Amniotic epithelial cell (primary cell): ENCODE data around the gene UTS2R.
"Not testable (repeated sequence)": the region's sequence is repeated elsewhere in the genome, so short reads cannot be mapped to it uniquely, and the experiment has no call there.

ENCODE experiments used
- DNase-seq: peaks from one replicate; pipeline ENCODE4 v3.0.0-alpha.2; 2010; ENCODE audit warnings: low read depth

The UTS2R gene

DNA sequence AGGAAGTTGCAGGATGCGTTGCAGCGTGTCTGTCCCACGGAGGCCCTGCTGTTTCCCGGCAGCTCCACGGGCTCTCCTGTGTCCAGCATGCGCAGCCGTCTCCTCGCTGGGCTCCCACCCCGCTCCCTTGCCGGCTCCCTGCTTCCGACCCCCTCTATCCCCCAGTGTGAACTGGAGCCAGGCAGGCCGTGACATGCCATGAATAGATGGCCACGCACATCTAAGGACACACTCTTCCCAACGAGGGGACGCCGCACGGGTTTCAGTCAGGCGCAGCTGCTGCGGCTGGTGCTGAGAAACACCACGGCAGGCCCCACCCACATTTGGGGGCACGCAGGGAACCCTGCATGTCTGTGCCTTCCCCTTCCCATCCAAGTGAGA is 37.4 kb downstream of the UTS2R start:
- no peak for DNase-seq

GRCh38 chr17:82410014-82410716 is 38.6 kb downstream of the UTS2R start:
- no peak for DNase-seq

- DNase-seq: no peak
Measured at GRCh38 chr17:82411396-82412053, 40.0 kb downstream of the UTS2R start.

- DNase-seq: not testable (repeated sequence)
Measured at GRCh38 chr17:82412081-82412480, 40.5 kb downstream of the UTS2R start.

DNA sequence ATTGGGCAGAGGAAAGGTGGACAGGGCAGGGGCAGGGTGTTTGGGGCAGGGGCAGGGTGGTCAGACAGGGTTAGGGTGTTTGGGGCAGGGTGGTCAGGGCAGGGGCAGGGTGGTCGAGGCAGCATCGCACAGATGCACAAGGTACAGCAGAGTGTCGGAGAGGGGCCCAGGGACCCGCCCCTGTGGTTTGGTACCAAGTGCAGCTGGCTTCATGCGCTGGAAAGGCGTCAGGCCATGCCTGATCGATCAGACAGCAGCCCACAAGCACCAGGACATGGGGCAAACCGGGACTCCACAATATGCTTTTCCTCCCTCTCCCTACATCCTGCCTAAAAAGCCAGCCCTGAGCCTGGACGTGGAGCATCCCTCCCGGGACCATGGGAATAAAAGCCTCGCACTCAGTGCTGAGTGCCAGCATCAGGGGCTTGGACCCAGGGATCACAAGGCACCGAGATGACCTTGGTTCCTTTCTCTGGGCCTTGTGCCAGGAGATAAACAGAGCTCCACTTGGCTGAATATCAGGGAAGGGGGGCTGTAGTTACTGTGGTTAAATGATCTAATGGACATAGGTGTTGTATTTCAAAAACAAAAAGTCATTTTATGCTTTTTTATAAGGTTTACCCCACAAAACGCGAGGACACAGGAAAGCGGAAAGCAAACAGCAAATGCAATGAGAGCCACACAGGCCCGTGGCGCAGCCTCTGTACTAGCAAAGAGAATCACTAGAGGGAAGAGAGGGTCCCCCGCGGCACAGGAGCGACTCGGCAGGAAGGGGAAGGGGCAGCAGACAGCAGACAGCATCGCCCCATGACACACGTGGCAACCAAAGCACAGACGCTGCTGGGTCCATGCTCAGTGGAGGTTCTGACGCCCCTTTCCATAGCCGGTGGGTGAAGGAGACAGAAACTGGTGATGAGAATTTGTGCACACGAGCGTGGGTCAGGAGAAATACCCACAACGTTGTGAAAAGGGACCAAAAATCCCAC is 41.3 kb downstream of the UTS2R start:
- DNase-seq: no peak

DNA sequence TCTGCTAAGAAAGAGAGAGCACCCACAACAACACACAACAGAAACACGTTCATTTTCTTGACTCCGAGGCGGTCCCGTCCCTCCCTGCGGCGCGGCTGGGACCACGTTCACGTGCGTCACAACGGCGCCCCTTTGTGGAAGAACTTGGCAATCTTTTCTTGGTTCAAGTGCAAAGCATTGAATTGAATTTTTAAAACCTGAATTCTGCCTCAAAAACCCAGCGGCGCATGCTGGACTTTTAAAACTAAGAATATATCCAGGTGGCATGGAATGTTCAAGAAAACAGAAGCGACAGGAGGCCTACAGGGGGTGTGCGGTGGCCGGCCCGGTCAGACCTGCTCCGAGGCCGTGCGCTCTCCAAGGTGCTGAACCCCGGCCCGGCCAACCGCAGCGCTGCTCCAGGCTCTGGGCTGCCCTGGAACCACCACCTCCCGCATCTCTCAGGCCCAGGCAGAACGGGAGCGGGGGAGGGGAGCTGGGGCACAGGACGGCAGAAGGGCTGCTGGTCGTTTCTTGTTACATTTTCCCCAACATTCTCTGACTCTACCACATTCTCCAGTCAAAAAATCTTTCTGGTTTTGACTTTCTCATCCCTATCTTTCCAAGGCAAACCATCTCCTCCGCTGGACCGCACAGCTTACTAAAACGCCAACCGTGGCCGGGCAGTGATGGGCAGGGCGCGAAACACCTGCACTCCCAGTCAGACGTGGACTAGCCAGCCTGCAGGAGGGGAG is 43.1 kb downstream of the UTS2R start:
- DNase-seq: peak; percentile 52

DNA sequence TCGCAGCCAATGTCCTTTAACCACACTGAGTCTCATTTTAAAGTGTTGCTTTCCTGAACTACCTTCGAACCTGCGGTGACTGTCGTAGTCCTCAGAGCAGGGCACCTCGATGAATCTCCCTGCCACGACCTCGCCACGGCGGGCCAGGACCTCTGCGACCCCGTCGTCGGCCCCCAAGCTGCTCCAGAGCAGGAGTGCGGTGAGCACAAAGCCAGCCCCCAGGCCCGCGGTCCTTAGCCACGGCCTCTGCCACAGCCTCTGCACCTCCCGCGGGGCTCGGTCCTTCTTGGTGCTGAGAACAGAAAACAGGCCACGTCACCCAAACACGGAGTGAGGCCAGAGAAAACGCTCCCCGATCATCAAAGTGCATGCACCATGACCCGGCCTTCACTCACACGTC is 43.8 kb downstream of the UTS2R start:
- no peak for DNase-seq

DNA sequence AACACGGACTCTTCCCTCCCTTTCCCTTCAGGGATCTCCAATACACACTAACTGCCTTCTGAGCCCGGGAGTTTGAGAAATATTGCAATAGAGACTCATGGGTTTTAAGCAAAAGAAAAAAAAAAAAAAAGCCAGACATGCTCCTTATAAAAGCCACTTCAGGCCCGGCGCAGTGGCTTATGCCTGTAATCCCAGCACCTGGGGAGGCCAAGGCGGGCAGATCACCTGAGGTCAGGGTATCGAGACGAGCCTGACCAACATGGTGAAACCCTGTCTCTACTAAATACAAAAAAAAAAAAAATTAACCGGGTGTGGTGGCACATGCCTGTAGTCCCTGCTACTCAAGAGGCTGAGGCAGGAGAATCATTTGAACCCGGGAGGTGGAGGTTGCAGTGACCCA is 44.2 kb downstream of the UTS2R start:
- DNase-seq: no peak

GRCh38 chr17:82416264-82416663 is 44.7 kb downstream of the UTS2R start:
- no peak for DNase-seq

DNA sequence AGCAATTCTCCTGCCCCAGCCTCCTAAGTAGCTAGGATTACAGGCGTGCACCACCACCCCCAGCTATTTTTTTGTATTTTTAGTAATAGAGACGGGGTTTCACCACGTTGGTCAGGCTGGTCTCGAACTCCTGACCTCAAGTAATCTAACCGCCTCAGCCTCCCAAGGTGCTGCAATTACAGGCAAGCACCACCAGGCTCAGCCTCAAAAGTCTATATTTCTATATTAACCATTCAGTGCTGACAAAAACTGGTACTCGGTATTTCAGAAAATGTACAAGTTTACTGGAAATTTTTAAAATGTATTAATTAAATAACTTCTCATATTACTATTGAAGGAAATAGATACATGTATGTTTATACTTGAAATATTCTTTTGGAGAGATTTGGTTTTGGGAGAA is 45.2 kb downstream of the UTS2R start:
- no peak for DNase-seq

DNA sequence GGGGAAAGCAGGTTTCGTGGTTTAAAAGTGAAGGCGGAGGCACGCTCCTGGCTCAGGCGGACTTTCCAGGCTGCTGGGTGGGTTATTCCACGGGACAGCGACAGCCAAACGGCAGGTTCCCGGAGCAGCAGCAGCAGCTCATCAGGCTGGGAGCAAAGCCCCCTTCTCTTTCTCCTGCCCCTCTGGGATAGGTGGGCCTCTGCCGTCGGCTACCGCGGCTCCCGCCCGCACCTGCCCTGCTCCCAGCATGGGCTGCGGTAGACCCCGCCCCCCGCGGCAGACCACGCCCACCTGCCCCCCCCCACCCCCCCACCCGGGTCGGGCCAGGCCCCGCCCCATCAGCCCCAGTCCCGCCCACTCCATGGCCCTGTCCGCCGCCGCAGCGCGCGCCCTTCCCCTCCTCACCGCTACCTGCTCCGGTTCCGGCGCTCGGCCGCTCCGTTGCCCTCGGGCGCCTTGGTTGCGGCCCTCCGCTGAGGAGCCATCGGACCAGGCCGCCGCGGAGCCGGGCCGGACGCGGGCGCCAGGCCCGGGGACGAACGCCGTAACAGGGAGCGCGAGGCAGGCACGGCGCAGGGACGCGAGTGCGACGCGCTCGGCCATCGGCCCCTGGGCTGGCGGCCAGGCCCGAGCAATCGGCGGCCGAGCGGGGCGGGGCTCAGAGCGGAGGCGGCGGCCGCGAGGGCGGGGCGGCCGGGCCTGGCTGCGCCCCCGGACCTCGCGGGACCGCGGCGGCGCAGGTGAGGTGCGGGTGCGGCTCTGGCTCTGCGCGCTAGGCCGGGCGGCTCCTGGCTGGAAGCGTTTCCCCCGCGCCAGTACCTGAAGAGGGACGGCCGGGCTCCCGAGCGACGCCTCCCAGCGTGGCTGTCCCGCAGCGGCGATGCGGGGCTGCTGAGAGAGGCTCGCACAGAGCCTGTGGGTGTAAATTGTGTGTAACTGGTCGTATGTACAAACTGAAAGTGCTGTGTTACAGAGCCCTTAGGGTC is 46.7 kb downstream of the UTS2R start, which contains the start of the genes HEXD and OGFOD3:
HEXD (plus strand) TSS at position 347 of the 986 bp plus-strand sequence. CDS start 1,453 bp downstream, outside the sequence.
OGFOD3 (minus strand) TSS at position 586 of the 986 bp plus-strand sequence; CDS start at position 485, 101 bp downstream.
- peak; percentile 66 for DNase-seq

DNA sequence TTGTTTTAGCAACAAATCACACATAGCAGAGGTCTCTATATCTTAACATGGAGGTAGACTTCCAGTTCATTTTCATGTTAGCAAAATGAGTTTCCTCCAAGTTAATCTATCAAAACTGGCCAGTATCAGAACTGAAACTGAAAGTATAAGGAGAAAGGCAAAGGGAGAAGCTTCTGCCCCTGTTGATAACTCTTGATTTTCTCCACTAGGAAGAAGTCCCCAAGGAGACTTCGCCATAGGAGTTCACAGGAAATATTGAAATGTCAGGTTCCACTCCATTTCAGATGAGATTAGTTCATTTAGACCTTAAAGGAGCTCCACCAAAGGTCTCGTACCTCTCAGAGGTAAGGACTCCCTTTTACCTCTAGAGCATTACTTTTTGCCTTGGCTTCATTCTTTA is 48.0 kb downstream of the UTS2R start:
- DNase-seq: no peak

GRCh38 chr17:82424001-82424862 is 52.7 kb downstream of the UTS2R start:
- peak; percentile 45 for DNase-seq

GRCh38 chr17:82424863-82425159 is 53.2 kb downstream of the UTS2R start:
- DNase-seq: no peak
